Activated T-cell treated with anti-CD3 and anti-CD28 coated beads for 1 hour (primary cell): ENCODE results near the gene ABLIM2.

Experiments
- DNase-seq: peaks from one replicate; pipeline ENCODE4 v3.0.0-alpha.2; 2020; ENCODE audit warnings: low read depth

Gene ABLIM2

GRCh38 chr4:7981738-7982394, 176.7 kb downstream of the ABLIM2 start:
- no peak for DNase-seq

- DNase-seq, result no peak
These were observed 178.6 kb downstream of the ABLIM2 start for GRCh38 chr4:7980036-7980435.

GRCh38 chr4:7979652-7979968, 179.0 kb downstream of the ABLIM2 start:
- DNase-seq, result no peak

- DNase-seq, result no peak
These were observed 179.5 kb downstream of the ABLIM2 start for GRCh38 chr4:7978907-7979651.

GRCh38 chr4:7978489-7978888, 180.1 kb downstream of the ABLIM2 start:
- no peak for DNase-seq

- DNase-seq, result no peak
These were observed 182.0 kb downstream of the ABLIM2 start for GRCh38 chr4:7976634-7977033.

GRCh38 chr4:7976025-7976424, 182.6 kb downstream of the ABLIM2 start:
- no peak for DNase-seq

- no peak for DNase-seq
These were observed 184.2 kb downstream of the ABLIM2 start for GRCh38 chr4:7974425-7974824.

- DNase-seq, result no peak
These were observed 185.1 kb downstream of the ABLIM2 start for GRCh38 chr4:7973545-7973981.

- no peak for DNase-seq
These were observed 186.6 kb downstream of the ABLIM2 start for GRCh38 chr4:7971881-7972500.

GRCh38 chr4:7971159-7971631, 187.4 kb downstream of the ABLIM2 start:
- no peak for DNase-seq

- no peak for DNase-seq
These were observed 188.2 kb downstream of the ABLIM2 start for GRCh38 chr4:7970361-7970946.

- DNase-seq, result no peak
These were observed 190.2 kb downstream of the ABLIM2 start for GRCh38 chr4:7968262-7968896.

- no peak for DNase-seq
These were observed 190.9 kb downstream of the ABLIM2 start for GRCh38 chr4:7967501-7968261.

GRCh38 chr4:7967063-7967440, 191.6 kb downstream of the ABLIM2 start:
- DNase-seq, result no peak

- DNase-seq, result no peak
These were observed 192.1 kb downstream of the ABLIM2 start for GRCh38 chr4:7966281-7967062.

GRCh38 chr4:7964890-7965662, 193.5 kb downstream of the ABLIM2 start:
- DNase-seq, result peak; percentile 23

- no peak for DNase-seq
These were observed 194.2 kb downstream of the ABLIM2 start for GRCh38 chr4:7964459-7964858.

- DNase-seq, result no peak
These were observed 194.9 kb downstream of the ABLIM2 start for GRCh38 chr4:7963691-7964090.
